DMS 273 (cell line): ENCODE measurements around the gene OR6S1.
"Not testable (repeated sequence)": the region's sequence is repeated elsewhere in the genome, so short reads cannot be mapped to it uniquely, and the experiment has no call there.

ENCODE experiments used
- DNase-seq: peaks from one replicate; lab custom pipeline; 2025; ENCODE audit not compliant: unreplicated experiment; lab: John Stamatoyannopoulos, UW

OR6S1 gene

GRCh38 chr14:20612403-20612802 is 29.1 kb downstream of the OR6S1 start:
- DNase-seq: no peak

- no peak for DNase-seq
Measured at GRCh38 chr14:20611277-20611676, 30.2 kb downstream of the OR6S1 start.

GRCh38 chr14:20610002-20610765 is 31.3 kb downstream of the OR6S1 start:
- DNase-seq: peak; percentile 92

GRCh38 chr14:20609215-20610001 is 32.1 kb downstream of the OR6S1 start:
- peak; percentile 96 for DNase-seq

- no peak for DNase-seq
Measured at GRCh38 chr14:20608383-20609110, 32.9 kb downstream of the OR6S1 start.

GRCh38 chr14:20607617-20608016 is 33.9 kb downstream of the OR6S1 start:
- DNase-seq: no peak

- no peak for DNase-seq
Measured at GRCh38 chr14:20606902-20607242, 34.6 kb downstream of the OR6S1 start.

GRCh38 chr14:20606190-20606901 is 35.1 kb downstream of the OR6S1 start:
- peak; percentile 78 for DNase-seq

GRCh38 chr14:20603813-20604690 is 37.4 kb downstream of the OR6S1 start:
- DNase-seq: peak; percentile 98

- no peak for DNase-seq
Measured at GRCh38 chr14:20602583-20602982, 38.9 kb downstream of the OR6S1 start.

- peak; percentile 38 for DNase-seq
Measured at GRCh38 chr14:20601522-20601921, 40.0 kb downstream of the OR6S1 start.

- no peak for DNase-seq
Measured at GRCh38 chr14:20597108-20597507, 44.4 kb downstream of the OR6S1 start.

- not testable (repeated sequence) for DNase-seq
Measured at GRCh38 chr14:20595726-20596125, 45.8 kb downstream of the OR6S1 start.

- DNase-seq: no peak
Measured at GRCh38 chr14:20592574-20592973, 48.9 kb downstream of the OR6S1 start.

- no peak for DNase-seq
Measured at GRCh38 chr14:20591235-20591634, 50.3 kb downstream of the OR6S1 start, which contains the start of gene RNASE12. RNASE12 (minus strand) TSS chr14:20591376; CDS start chr14:20590723, 653 bp downstream.
